Measurements from ENCODE around the gene HS2ST1. TPM values are rescaled to one million over a fixed set of nuclear protein-coding genes. Genes with fewer than 3 reads are reported as not detected.
"Not testable (repeated sequence)": the region's sequence is repeated elsewhere in the genome, so short reads cannot be mapped to it uniquely, and the experiment has no call there.

The HS2ST1 gene
- total RNA-seq, 1 donor from 2014 or later = 11.8 TPM

DNA sequence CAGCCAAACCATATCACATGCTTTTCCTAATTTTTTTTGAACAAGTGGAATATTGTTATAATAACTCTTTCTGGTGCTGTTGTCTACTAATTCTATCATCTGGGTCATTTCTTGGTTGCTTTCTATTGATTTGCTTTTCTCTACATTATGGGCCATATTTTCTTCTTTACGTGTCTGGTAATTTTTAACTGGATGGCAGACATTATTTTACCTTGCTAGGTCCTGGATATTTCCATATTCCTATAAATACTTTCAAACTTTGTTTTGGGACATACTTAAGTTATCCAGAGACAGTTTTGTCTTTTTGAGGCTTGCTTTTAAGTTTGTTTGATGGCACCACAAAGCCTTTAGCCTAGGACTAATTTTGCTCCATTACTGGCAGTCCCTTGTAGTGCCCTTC, 11.3 kb downstream of the HS2ST1 start:
- ATAC-seq = no peak

- peak; percentile 76 for ATAC-seq
These were observed 12.4 kb downstream of the HS2ST1 start for GRCh38 chr1:86926883-86927282.

DNA sequence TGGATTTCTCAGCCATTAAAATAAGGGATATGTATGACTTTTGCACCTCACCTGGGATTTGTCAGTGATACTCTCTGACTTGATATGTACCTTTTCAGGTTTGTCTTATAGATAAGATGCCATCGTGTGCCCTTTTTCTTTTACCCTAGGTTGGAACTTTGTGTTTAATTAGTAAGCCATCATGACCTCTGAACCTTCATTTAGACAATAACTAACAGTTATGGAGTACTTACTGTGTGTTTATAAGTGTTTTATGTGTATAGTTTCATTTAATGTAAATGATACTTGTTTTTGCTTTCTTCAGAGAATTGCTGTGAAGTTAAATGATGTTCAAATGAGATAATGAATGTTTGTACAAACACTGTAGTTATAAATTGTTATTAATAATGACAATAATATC, 14.4 kb downstream of the HS2ST1 start:
- ATAC-seq = no peak

- no peak for ATAC-seq
These were observed 18.6 kb downstream of the HS2ST1 start for GRCh38 chr1:86933051-86933450.

DNA sequence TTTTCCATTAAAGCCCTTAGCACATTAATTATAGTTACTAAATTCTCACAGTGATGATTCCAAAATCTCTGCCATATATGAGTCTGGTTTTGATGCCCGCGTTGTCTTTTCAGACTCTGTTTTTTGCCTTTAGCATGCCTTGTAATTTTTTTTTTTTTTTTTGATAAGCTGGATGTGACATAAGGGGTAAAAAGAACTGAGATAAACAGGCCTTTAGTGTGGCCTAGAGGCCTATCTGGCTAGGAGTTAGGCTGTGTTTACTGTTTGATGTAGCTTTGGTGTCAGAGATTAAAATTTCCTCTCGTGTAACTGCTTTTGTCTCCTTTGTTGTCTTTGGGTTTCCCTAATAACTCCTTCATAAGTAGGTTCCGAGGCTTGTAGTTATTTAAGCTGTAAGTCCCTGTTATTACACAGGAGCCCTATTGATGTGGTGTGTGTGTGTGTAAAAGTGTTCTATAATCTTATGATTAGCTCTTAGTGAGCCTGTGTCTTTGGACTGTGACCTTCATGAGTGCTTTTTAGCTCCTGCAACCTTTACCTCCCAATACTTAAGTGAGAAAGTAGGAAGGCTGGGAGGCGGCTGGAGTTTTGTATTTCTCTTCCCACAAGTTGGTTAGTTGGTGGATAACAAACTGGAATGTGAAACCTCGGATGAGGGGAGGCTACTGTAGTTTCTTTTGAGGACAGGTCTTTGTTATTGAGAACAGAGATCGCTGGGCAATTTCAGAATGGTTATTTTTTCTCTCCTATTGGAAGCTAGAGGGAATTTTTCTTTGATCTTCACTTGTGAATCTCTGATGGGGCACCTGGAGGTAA, 19.3 kb downstream of the HS2ST1 start:
- no peak for ATAC-seq

GRCh38 chr1:86938450-86938849, 24.0 kb downstream of the HS2ST1 start:
- no peak for ATAC-seq

- ATAC-seq = no peak
These were observed 24.4 kb downstream of the HS2ST1 start for GRCh38 chr1:86938855-86939254.

- ATAC-seq = no peak
These were observed 25.0 kb downstream of the HS2ST1 start for GRCh38 chr1:86939406-86939805.

GRCh38 chr1:86940599-86940998, 26.2 kb downstream of the HS2ST1 start:
- ATAC-seq = no peak

DNA sequence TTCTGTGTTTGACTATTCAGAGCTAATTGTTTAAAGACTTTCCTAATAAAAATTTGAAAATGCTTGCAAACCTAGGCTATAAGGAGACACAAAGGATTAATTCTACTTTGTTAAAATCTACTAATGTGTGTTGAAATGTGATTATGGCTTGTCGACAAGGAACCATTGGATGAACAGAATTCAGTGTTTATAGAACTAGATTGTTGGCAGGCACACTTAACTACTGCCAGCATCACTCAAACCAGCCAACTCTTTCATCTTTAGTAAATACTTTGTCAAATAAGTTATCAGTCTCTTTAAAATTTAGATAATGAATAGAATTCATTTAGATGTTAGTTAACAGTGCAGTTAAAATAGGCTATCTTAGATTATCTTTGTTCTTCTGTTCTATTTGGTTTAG, 27.6 kb downstream of the HS2ST1 start:
- no peak for ATAC-seq

- ATAC-seq = no peak
These were observed 28.3 kb downstream of the HS2ST1 start for GRCh38 chr1:86942743-86943142.

DNA sequence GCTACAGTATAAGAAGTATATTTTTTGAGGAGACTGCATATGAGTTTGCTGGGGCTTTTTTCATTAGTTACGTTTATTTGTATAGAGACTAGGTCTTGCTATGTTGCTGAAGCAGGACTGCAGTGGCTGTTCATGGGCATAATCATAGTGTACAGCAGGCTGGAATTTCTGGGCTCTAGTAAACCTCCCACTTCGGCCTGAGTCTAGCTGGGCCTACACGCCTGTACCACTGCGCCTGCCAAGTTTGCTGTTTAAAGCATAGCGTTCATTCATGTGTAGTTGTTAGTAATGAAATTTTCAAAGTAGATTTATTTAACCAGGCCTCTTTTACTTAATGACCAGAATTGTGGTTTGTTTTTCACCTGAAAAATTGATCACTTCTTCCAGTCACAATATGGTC, 33.8 kb downstream of the HS2ST1 start:
- ATAC-seq = no peak

GRCh38 chr1:86950712-86951419, 36.4 kb downstream of the HS2ST1 start:
- no peak for ATAC-seq

- ATAC-seq = no peak
These were observed 37.0 kb downstream of the HS2ST1 start for GRCh38 chr1:86951430-86951829.

DNA sequence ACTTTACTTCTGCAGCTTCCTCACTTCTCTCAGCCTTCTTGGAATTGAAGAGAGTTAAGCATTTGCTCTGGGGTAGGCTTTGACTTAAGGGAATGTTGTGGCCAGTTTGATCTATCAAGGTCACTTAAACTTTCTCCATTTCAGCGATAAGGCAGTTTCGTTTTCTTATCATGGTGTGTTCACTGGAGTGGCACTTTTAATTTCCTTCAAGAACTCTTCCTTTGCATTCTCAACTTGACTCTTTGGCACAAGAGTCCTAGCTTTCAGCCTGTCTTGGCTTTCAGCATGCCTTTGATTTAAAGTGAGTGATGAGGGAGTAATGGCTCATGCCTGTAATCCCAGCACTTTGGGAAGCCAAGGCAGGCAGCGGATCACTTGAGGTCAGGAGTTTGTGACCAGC, 38.7 kb downstream of the HS2ST1 start:
- ATAC-seq = no peak

GRCh38 chr1:86955678-86956077, 41.2 kb downstream of the HS2ST1 start:
- ATAC-seq = no peak

DNA sequence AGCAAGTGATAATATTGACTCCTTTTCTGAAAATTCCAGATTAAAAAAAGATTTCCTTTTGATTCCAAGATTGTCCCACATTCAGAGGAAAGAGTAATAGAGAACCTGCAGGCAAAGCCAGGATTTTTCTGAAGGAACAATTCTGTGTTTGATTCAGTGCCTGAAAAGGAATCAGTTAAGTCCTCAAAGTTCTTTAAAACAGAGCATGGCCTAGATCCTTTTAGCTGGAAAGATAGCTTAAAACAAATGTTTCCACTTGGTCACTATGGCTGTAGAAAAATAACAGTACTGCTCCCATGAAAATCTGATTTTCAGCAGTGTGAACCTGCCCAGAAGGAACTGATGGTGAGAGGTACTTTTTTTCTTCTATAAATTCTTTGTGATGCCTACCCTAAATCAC, 41.8 kb downstream of the HS2ST1 start:
- no peak for ATAC-seq

DNA sequence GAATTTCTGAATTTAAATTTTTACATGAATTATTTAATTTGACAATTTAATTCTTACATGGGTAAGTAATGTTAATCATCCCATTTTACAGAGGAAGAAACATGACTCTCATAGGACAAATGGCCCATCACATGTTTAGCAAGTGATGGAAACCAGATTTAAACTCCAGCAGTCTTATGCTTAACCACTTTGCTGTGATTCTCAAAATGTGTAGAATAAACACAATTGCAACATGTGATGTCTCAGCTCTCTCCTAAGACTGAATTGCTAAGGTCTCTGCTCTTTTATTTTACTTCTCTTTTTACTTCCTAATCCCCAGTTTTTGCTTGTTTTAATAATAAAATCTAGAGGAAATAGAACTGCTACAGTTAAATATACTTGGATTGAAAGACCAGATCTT, 42.8 kb downstream of the HS2ST1 start:
- ATAC-seq = no peak

GRCh38 chr1:86960548-86960947, 46.1 kb downstream of the HS2ST1 start:
- no peak for ATAC-seq

- not testable (repeated sequence) for ATAC-seq
These were observed 49.4 kb downstream of the HS2ST1 start for GRCh38 chr1:86963841-86964240.

GRCh38 chr1:86965012-86965826, 50.8 kb downstream of the HS2ST1 start:
- no peak for ATAC-seq

GRCh38 chr1:86965827-86966182, 51.4 kb downstream of the HS2ST1 start:
- no peak for ATAC-seq

GRCh38 chr1:86970938-86971337, 56.5 kb downstream of the HS2ST1 start:
- no peak for ATAC-seq

All from esophagus mucosa (tissue), 1 donor.